Testis (tissue), 3 donors: ENCODE measurements around the gene PRSS38. TPM values are rescaled to one million over a fixed set of nuclear protein-coding genes. Genes with fewer than 3 reads are reported as not detected.
"Not testable (repeated sequence)": the region's sequence is repeated elsewhere in the genome, so short reads cannot be mapped to it uniquely, and the experiment has no call there.

Source experiments
- DNase-seq: peaks from one replicate; pipeline ENCODE4 v3.0.0-alpha.2; 2019
- H3K27ac ChIP-seq, 2 donors: fragments of 200-600 bp; sonication (generic); one replicate each; pipeline ENCODE4 v1.5.1; 2019
- H3K27me3 ChIP-seq: fragments of 200-600 bp; sonication (generic); one replicate; pipeline ENCODE4 v1.5.1; 2019
- H3K36me3 ChIP-seq: fragments of 200-600 bp; sonication (generic); one replicate; pipeline ENCODE4 v1.5.1; 2017; ENCODE audit warnings: low read depth; ENCODE audit errors: missing control alignments
- H3K4me1 ChIP-seq: fragments of 200-600 bp; sonication (generic); one replicate; pipeline ENCODE4 v1.5.1; 2019
- H3K4me3 ChIP-seq, 2 donors: fragments of 200-600 bp; sonication (generic); one replicate each; pipeline ENCODE4 v1.5.1; 2017 to 2019
- H3K9me3 ChIP-seq: fragments of 200-600 bp; sonication (generic); one replicate; pipeline ENCODE4 v1.5.1; 2017
- CTCF ChIP-seq, 3 experiments: fragments of 450-650 bp in 2 of 3; fragments of 200-600 bp in 1 of 3; sonication (generic) in 1 of 3; IDR thresholded peaks; one replicate each; pipeline ENCODE4 v1.5.1; 2016 to 2019; ENCODE audit warnings: antibody characterized with exemption in 3 of 3, mild to moderate bottlenecking in 2 of 3, moderate library complexity in 1 of 3
- POLR2A ChIP-seq: fragments of 450-650 bp; IDR thresholded peaks from one replicate; pipeline ENCODE4 v1.6.1; 2017; ENCODE audit warnings: antibody characterized with exemption, mild to moderate bottlenecking, moderate library complexity
- WGBS, 2 donors: methylation state at CpG; one replicate each; pipeline ENCODE4 v1.1.5; 2018; 5-methylcytosine and 5-hydroxymethylcytosine counted together
- intact Hi-C: fragments of 100-400 bp; cut with DNase I; formaldehyde crosslinking; loops from one replicate; pipeline ENCODE4 v1.15.1; 2023; ENCODE audit warnings: low total_unique reads
- polyA plus RNA-seq: library from polyadenylated mRNA; stranded (reverse); fragments of 350-450 nt; fragmentation: Illumina TruSeq; extraction: RNeasy Lipid Tissue Mini Kit (QIAGEN cat#74804); gene quantifications from one replicate; pipeline ENCODE4 v1.2.3, GENCODE V29; 2014; ENCODE audit warnings: low read depth, low replicate concordance; ENCODE audit not compliant: insufficient read depth
- total RNA-seq, 2 donors: library from RNA; depleted of rRNA; stranded (reverse); fragments of >200 nt; gene quantifications; one replicate each; pipeline ENCODE4 v1.2.3, GENCODE V29; 2016

The PRSS38 gene
- total and polyA plus RNA-seq, 3 donors from 2014 or later = 3.4 to 9.3 (median 5.4) TPM

- TF ChIP-seq POLR2A (no peak), CTCF (IDR thresholded peaks at IDR 0.05) (no peak)
- intact Hi-C loops = no loop called here
- Histone ChIP-seq H3K27ac (no peak overlapping the region), H3K4me1 (no peaks in the 10 kb centered on the region), H3K27me3 (no peaks in the 10 kb centered on the region), H3K4me3 (no peak overlapping the region), H3K36me3 (no peaks in the 10 kb centered on the region), H3K9me3 (no peaks in the 10 kb centered on the region)
- no peak for DNase-seq
- 83 to 87% methylated on average over 4 to 5 of the region's 5 CpGs for WGBS, 2 donors
Observed at GRCh38 chr1:227844320-227845146, 29.1 kb downstream of the PRSS38 start.

GRCh38 chr1:227845147-227845458 lies 29.6 kb downstream of the PRSS38 start:
- Histone ChIP-seq H3K9me3 (no peaks in the 10 kb centered on the region), H3K4me1 (no peaks in the 10 kb centered on the region), H3K36me3 (no peaks in the 10 kb centered on the region), H3K27me3 (no peaks in the 10 kb centered on the region), H3K27ac (no peak overlapping the region), H3K4me3 (no peak overlapping the region)
- intact Hi-C loops = no loop called here
- WGBS, 2 donors = 78 to 83% methylated on average over 2 to 3 of the region's 3 CpGs
- no peak for DNase-seq
- no peak for TF ChIP-seq POLR2A
- TF ChIP-seq CTCF (IDR thresholded peaks at IDR 0.05) = no peak

- Histone ChIP-seq H3K4me1 (no peaks in the 10 kb centered on the region), H3K27me3 (no peaks in the 10 kb centered on the region), H3K27ac (no peak overlapping the region), H3K9me3 (no peaks in the 10 kb centered on the region), H3K4me3 (no peak overlapping the region), H3K36me3 (no peaks in the 10 kb centered on the region)
- intact Hi-C loops = no loop called here
- 93 to 96% methylated on average over 5 to 7 of the region's 7 CpGs for WGBS, 2 donors
- TF ChIP-seq CTCF (IDR thresholded peaks at IDR 0.05) (no peak), POLR2A (no peak)
- no peak for DNase-seq
Observed at GRCh38 chr1:227845519-227845918, 30.0 kb downstream of the PRSS38 start.

GRCh38 chr1:227846265-227846858 lies 30.9 kb downstream of the PRSS38 start:
- H3K4me1 ChIP-seq = no peaks in the 10 kb centered on the region
- no peaks in the 10 kb centered on the region for H3K27me3 ChIP-seq
- TF ChIP-seq POLR2A (no peak), CTCF (IDR thresholded peaks at IDR 0.05) (no peak)
- no peaks in the 10 kb centered on the region for H3K9me3 ChIP-seq
- no peaks in the 10 kb centered on the region for H3K36me3 ChIP-seq
- intact Hi-C loops = no loop called here
- DNase-seq = no peak
- WGBS, 2 donors = 80 to 82% methylated on average over 10 of the region's 10 CpGs
- H3K4me3 ChIP-seq = no peak overlapping the region
- no peak overlapping the region for H3K27ac ChIP-seq

- H3K9me3 ChIP-seq, H3K27ac ChIP-seq, DNase-seq, H3K4me3 ChIP-seq, H3K4me1 ChIP-seq, H3K36me3 ChIP-seq, intact Hi-C loops, H3K27me3 ChIP-seq: not testable (repeated sequence)
- WGBS, 2 donors = 86 to 91% methylated on average over 4 of the region's 4 CpGs
Observed at GRCh38 chr1:227847046-227847445, 31.6 kb downstream of the PRSS38 start.
